ENCODE results near the gene PKNOX2. TPM values are rescaled to one million over a fixed set of nuclear protein-coding genes. Genes with fewer than 3 reads are reported as not detected.

The PKNOX2 gene
- total and polyA plus RNA-seq, 4 donors = 0.14 to 0.29 (median 0.24) TPM

GRCh38 chr11:125463590-125464269, 299.2 kb downstream of the PKNOX2 start (continued):
- TF ChIP-seq, protein P1, sequence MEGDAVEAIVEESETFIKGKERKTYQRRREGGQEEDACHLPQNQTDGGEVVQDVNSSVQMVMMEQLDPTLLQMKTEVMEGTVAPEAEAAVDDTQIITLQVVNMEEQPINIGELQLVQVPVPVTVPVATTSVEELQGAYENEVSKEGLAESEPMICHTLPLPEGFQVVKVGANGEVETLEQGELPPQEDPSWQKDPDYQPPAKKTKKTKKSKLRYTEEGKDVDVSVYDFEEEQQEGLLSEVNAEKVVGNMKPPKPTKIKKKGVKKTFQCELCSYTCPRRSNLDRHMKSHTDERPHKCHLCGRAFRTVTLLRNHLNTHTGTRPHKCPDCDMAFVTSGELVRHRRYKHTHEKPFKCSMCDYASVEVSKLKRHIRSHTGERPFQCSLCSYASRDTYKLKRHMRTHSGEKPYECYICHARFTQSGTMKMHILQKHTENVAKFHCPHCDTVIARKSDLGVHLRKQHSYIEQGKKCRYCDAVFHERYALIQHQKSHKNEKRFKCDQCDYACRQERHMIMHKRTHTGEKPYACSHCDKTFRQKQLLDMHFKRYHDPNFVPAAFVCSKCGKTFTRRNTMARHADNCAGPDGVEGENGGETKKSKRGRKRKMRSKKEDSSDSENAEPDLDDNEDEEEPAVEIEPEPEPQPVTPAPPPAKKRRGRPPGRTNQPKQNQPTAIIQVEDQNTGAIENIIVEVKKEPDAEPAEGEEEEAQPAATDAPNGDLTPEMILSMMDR (IDR thresholded peaks at IDR 0.05; ENCODE audit: low read depth, low read length, missing input control) = no peak
- TF ChIP-seq TAF1 (conservative IDR thresholded peaks at IDR 0.05) (no peak), RXRA (IDR thresholded peaks at IDR 0.05) (no peak), GABPA (IDR thresholded peaks at IDR 0.05 in 1 of 2, conservative IDR thresholded peaks at IDR 0.05 in 1 of 2) (no peak), HNF4G (IDR thresholded peaks at IDR 0.05) (no peak), HNF4A (conservative IDR thresholded peaks at IDR 0.05) (no peak)

DNA sequence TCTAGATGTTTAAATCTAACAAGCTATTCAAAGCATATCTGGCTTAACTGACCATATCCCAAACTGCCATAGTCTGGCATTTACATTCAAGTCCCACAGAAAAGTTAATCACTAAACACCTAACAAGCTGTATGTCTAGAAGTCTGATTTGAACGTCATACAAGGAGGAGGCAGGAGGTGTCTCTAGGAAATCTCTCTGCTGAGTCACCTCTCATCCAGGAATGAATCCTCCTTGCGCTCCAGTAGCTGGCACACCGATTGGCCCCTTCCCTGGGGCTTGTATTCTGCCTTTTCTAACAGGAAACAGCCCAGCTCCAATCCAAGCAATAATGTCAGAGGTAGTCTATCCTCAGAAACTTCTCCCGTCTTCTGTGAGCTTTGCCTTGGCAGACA, 299.7 kb downstream of the PKNOX2 start:
- Histone ChIP-seq H3K4me1 (ENCODE audit: control insufficient read depth in 4 of 4, insufficient read depth in 4 of 4, low read length in 3 of 4) (no peaks in the 10 kb centered on the region), H3K9me3 (ENCODE audit: control insufficient read depth in 4 of 4, low read length in 3 of 4) (no peaks in the 10 kb centered on the region), H3K27ac (ENCODE audit: low read depth in 1 of 2, low read length in 2 of 2) (no peak overlapping the region), H3K36me3 (ENCODE audit: control insufficient read depth in 4 of 4, insufficient read depth in 3 of 4, low read depth in 1 of 4, low read length in 3 of 4) (no peaks in the 10 kb centered on the region), H3K27me3 (ENCODE audit: control insufficient read depth in 4 of 4, insufficient read depth in 4 of 4, low read length in 3 of 4) (no peaks in the 10 kb centered on the region), H3K9ac (ENCODE audit: low read depth in 1 of 2, low read length in 2 of 2) (no peak overlapping the region), H3K4me3 (ENCODE audit: low read depth in 1 of 3, low read length in 3 of 3) (no peak overlapping the region)
- DNase-seq (ENCODE audit: low spot score) = no peak
- WGBS = 72% methylated on average over 4 of the region's 4 CpGs
- no peak for TF ChIP-seq JUND (IDR thresholded peaks at IDR 0.05)
- no peak for TF ChIP-seq FOXA2 (IDR thresholded peaks at IDR 0.05)
- TF ChIP-seq YY1 (IDR thresholded peaks at IDR 0.05) = no peak
- TF ChIP-seq NR2F2 (IDR thresholded peaks at IDR 0.05) = no peak
- no peak for TF ChIP-seq ZBTB33 (IDR thresholded peaks at IDR 0.05)
- TF ChIP-seq GABPA (IDR thresholded peaks at IDR 0.05 in 1 of 2, conservative IDR thresholded peaks at IDR 0.05 in 1 of 2) = no peak
- TF ChIP-seq, protein P1 (IDR thresholded peaks at IDR 0.05; ENCODE audit: low read depth, low read length, missing input control) = no peak
- TF ChIP-seq RAD21 (IDR thresholded peaks at IDR 0.05) = no peak

DNA sequence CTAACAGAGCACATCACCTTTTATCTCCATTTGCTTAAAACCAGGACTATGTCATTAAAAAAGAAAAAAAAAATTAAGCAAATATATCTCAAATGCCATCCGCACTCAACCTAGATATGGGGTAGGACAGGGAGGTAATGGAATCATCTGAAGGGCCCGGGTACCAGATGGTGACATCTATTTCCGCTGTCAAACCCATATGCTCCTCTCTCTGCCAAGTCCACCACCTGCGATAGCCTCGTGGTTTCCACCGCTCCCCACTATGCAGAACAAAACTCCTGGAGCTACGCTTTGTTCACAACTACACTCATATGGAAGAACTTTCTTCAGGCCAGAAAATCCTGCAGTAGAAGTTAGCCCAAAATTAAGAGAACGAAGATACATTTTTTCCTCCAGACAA, 300.1 kb downstream of the PKNOX2 start:
- Histone ChIP-seq H3K4me3 (ENCODE audit: low read depth in 1 of 3, low read length in 3 of 3) (no peak overlapping the region), H3K27me3 (ENCODE audit: control insufficient read depth in 4 of 4, insufficient read depth in 4 of 4, low read length in 3 of 4) (no peaks in the 10 kb centered on the region), H3K4me1 (ENCODE audit: control insufficient read depth in 4 of 4, insufficient read depth in 4 of 4, low read length in 3 of 4) (no peaks in the 10 kb centered on the region), H3K27ac (ENCODE audit: low read depth in 1 of 2, low read length in 2 of 2) (no peak overlapping the region), H3K9me3 (ENCODE audit: control insufficient read depth in 4 of 4, low read length in 3 of 4) (no peaks in the 10 kb centered on the region), H3K9ac (ENCODE audit: low read depth in 1 of 2, low read length in 2 of 2) (no peak overlapping the region), H3K36me3 (ENCODE audit: control insufficient read depth in 4 of 4, insufficient read depth in 3 of 4, low read depth in 1 of 4, low read length in 3 of 4) (no peaks in the 10 kb centered on the region)
- 91% methylated on average over 8 of the region's 8 CpGs for WGBS
- TF ChIP-seq RAD21 (IDR thresholded peaks at IDR 0.05) = no peak
- no peak for TF ChIP-seq HNF4G (IDR thresholded peaks at IDR 0.05)
- TF ChIP-seq NR2F2 (IDR thresholded peaks at IDR 0.05) = no peak
- TF ChIP-seq SP1 (IDR thresholded peaks at IDR 0.05) = no peak
- no peak for TF ChIP-seq ZBTB33 (IDR thresholded peaks at IDR 0.05)
- no peak for TF ChIP-seq FOXA2 (IDR thresholded peaks at IDR 0.05)
- DNase-seq (ENCODE audit: low spot score) = no peak
